HS-27A (cell line): ENCODE data around the gene ELMO1.

Source experiments
- DNase-seq: peaks from one replicate; pipeline ENCODE4 v3.0.0-alpha.2; 2012; ENCODE audit warnings: low read depth, missing footprints

ELMO1 gene

GRCh38 chr7:37015353-37016034 lies 433.2 kb downstream of the ELMO1 start:
- no peak for DNase-seq

GRCh38 chr7:37013771-37014170 lies 434.9 kb downstream of the ELMO1 start:
- DNase-seq, result no peak

- DNase-seq, result no peak
Observed at GRCh38 chr7:37011151-37011890, 437.3 kb downstream of the ELMO1 start.

- DNase-seq, result no peak
Observed at GRCh38 chr7:37009125-37009675, 439.5 kb downstream of the ELMO1 start.

GRCh38 chr7:37007691-37008090 lies 441.0 kb downstream of the ELMO1 start:
- DNase-seq, result no peak

- no peak for DNase-seq
Observed at GRCh38 chr7:37007268-37007667, 441.4 kb downstream of the ELMO1 start.

- DNase-seq, result no peak
Observed at GRCh38 chr7:37006764-37007163, 441.9 kb downstream of the ELMO1 start.

GRCh38 chr7:37000511-37000910 lies 448.2 kb downstream of the ELMO1 start:
- no peak for DNase-seq

- DNase-seq, result no peak
Observed at GRCh38 chr7:36999626-37000485, 448.8 kb downstream of the ELMO1 start.

GRCh38 chr7:36995776-36996175 lies 452.9 kb downstream of the ELMO1 start:
- no peak for DNase-seq

- DNase-seq, result no peak
Observed at GRCh38 chr7:36994456-36995112, 454.1 kb downstream of the ELMO1 start.

- DNase-seq, result peak; percentile 17
Observed at GRCh38 chr7:36986948-36987724, 461.5 kb downstream of the ELMO1 start.

GRCh38 chr7:36986511-36986933 lies 462.1 kb downstream of the ELMO1 start:
- DNase-seq, result no peak

- no peak for DNase-seq
Observed at GRCh38 chr7:36985866-36986400, 462.7 kb downstream of the ELMO1 start.

- DNase-seq, result no peak
Observed at GRCh38 chr7:36985316-36985715, 463.3 kb downstream of the ELMO1 start.

GRCh38 chr7:36984710-36985312 lies 463.9 kb downstream of the ELMO1 start:
- no peak for DNase-seq

- no peak for DNase-seq
Observed at GRCh38 chr7:36984041-36984521, 464.6 kb downstream of the ELMO1 start.

GRCh38 chr7:36982766-36983165 lies 465.9 kb downstream of the ELMO1 start:
- no peak for DNase-seq

GRCh38 chr7:36979810-36980248 lies 468.8 kb downstream of the ELMO1 start:
- no peak for DNase-seq

GRCh38 chr7:36978461-36978860 lies 470.2 kb downstream of the ELMO1 start:
- no peak for DNase-seq
